NB4 (cell line): ENCODE data around the gene FAIM2.

Experiments used
- DNase-seq: peaks from one replicate; pipeline ENCODE4 v3.0.0; 2010; ENCODE audit warnings: low read depth
- H3K4me3 ChIP-seq: one replicate; pipeline ENCODE4 v1.5.1; 2011; ENCODE audit warnings: mild to moderate bottlenecking, low read depth, low read length, moderate library complexity
- MYC ChIP-seq: IDR thresholded peaks from 2 replicates; pipeline ENCODE4 v1.6.1; 2011; ENCODE audit warnings: low read depth, low read length
- POLR2A ChIP-seq: IDR thresholded peaks from 2 replicates; pipeline ENCODE4 v1.6.1; 2011; ENCODE audit warnings: mild to moderate bottlenecking; ENCODE audit not compliant: insufficient read length; ENCODE audit errors: extremely low read depth
- TF ChIP-seq, protein P1 (sequence below): IDR thresholded peaks from 2 replicates; pipeline ENCODE4 v1.6.1; 2011; ENCODE audit warnings: low read depth, low read length
- TF ChIP-seq, protein P2 (sequence below): IDR thresholded peaks from one replicate; pipeline ENCODE4 v1.5.1; 2012; ENCODE audit warnings: low read depth, low read length

Gene FAIM2

DNA sequence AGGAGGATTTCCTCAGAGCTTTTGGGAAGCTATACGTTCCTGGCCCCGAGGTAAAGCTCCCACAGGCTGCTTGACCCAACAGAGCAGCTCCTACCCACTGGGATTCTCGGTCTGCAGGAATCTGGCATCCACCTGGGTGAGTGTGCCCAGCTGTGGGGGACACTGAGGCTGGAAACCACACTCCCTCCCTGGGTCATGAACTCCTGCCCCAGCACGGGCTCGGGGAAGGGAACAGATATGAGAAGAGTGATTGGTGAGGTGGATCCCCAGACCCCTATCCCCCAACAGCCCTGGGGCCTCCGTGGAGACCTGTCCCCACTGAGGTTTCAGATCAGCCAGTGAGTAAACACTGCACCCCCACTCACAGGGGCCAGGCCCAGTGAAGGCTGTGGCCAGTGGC, 3.3 kb downstream of the FAIM2 start:
- no peak overlapping the region for H3K4me3 ChIP-seq
- TF ChIP-seq, protein P1, sequence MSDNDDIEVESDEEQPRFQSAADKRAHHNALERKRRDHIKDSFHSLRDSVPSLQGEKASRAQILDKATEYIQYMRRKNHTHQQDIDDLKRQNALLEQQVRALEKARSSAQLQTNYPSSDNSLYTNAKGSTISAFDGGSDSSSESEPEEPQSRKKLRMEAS, result no peak
- TF ChIP-seq POLR2A (no peak), MYC (no peak)
- TF ChIP-seq, protein P2, sequence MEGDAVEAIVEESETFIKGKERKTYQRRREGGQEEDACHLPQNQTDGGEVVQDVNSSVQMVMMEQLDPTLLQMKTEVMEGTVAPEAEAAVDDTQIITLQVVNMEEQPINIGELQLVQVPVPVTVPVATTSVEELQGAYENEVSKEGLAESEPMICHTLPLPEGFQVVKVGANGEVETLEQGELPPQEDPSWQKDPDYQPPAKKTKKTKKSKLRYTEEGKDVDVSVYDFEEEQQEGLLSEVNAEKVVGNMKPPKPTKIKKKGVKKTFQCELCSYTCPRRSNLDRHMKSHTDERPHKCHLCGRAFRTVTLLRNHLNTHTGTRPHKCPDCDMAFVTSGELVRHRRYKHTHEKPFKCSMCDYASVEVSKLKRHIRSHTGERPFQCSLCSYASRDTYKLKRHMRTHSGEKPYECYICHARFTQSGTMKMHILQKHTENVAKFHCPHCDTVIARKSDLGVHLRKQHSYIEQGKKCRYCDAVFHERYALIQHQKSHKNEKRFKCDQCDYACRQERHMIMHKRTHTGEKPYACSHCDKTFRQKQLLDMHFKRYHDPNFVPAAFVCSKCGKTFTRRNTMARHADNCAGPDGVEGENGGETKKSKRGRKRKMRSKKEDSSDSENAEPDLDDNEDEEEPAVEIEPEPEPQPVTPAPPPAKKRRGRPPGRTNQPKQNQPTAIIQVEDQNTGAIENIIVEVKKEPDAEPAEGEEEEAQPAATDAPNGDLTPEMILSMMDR, result no peak
- DNase-seq, result no peak

DNA sequence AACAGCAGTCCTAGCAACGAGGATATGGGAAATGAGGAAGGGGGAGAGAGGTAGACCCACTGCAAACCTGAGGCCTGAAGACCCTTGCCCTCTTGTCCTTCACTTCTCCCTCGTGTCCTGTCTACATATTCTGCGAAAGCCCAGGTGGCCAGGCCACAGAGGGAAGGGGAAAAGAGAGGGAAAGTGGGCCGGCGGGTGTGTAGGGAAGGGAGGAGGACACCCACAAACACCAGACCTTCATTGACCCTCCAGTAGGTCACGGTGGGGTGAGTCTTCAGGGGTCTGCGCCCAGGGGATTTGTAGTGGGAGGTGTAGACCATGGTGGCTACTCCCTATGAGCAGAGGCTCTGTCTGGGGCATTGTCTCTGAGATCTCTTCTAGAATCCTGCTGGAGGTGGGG, 3.8 kb downstream of the FAIM2 start:
- DNase-seq, result no peak
- TF ChIP-seq, protein P2, result no peak
- TF ChIP-seq POLR2A (no peak), MYC (no peak)
- TF ChIP-seq, protein P1, result no peak

DNA sequence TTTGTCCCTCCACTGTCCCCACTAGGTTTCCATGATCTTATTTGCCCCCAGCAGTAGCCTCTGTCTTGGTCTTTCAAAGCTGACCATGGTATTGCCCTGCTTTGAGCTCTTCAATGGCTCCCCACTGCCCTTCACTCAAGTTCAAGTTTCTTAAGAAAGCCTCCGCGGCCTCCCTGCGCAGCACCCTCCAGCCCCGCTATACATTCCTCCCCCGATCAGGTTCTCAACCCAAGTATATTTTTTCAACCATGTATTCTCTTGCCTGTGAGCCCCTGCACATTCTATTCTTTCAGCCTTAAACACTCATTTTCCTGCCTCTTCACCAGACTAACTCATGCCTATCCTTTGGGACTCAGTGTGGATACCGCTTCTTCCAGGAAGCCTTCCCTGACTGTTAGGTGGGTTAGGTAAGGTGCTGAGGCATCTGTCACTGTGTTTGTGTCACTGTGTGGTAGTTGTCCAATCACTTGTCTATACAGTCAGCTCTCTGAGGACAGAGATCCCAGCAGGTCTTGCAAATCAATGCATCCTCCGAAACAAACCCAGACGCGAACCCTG, 4.3 kb downstream of the FAIM2 start:
- DNase-seq, result no peak
- H3K4me3 ChIP-seq, result no peak overlapping the region
- TF ChIP-seq POLR2A, result no peak
- TF ChIP-seq, protein P1, result no peak
- TF ChIP-seq MYC, result no peak
- TF ChIP-seq, protein P2, result no peak

More for the DNA sequence above, 3.8 kb downstream of the FAIM2 start:
- H3K4me3 ChIP-seq, result no peak overlapping the region

DNA sequence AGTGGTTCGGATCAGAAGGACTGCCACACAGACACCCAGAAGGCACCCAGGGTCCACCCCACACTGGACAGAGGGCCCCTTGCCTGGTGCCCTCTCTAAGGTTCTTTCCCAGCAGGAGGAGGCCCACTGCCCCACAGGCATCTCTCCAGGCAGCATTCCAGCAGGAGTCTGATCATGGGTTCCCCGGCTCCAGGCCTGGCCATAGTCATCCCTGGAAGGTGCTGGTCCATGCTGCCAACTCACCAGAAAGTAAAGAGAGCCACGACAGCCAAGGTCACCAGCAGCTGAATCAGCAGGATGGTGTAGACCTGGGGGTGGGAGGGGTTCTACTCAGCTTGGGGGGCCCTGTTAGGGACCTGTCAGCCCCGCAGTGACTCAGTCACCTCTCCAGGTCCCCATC, 6.4 kb downstream of the FAIM2 start:
- no peak for DNase-seq
- TF ChIP-seq, protein P1, result no peak
- TF ChIP-seq POLR2A, result no peak
- no peak overlapping the region for H3K4me3 ChIP-seq

DNA sequence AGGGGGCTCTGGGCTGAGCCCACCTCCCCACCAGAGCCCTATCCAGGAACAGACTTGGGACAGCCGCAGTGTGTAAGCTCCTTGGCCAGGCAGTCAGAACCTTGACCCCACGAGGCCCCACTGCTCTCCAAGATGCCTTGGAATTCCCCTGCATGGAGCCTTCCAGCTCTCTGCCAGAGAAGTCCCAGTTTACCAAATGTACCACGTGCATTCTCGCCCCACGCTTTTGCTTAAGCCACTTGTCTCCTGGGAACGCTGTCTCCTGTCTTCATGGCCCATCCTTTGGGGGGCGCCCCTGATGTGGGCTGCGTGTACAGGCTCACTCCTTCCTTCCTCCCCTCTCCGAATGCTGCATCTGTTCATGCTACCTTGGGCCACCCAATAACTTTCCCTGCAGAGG, 7.9 kb downstream of the FAIM2 start:
- DNase-seq, result peak; percentile 33
- no peak overlapping the region for H3K4me3 ChIP-seq
- TF ChIP-seq, protein P2, result peak; percentile 2
- TF ChIP-seq POLR2A, result no peak
- TF ChIP-seq, protein P1, result no peak

DNA sequence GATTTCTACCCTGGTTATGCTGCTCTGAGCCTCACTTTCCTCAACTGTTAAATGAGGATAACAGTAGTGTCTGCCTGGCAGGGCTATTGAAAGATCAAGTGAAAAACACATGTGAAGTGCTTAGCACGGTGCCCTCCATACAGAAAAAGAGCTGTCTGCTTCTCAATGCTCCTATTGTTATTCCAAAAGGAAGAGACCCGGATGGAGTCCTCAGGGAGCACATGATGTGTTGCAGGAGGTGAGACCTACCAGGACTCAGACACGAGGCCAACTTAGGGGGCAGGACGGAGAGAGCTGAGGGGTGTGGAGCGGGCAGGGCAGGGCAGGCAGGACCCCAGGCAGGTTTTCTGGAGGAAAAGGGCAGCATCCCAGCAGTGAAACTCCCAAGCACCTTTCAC, 8.9 kb downstream of the FAIM2 start:
- DNase-seq, result no peak
- H3K4me3 ChIP-seq, result no peak overlapping the region
- no peak for TF ChIP-seq MYC
- no peak for TF ChIP-seq POLR2A
- TF ChIP-seq, protein P2, result no peak
- TF ChIP-seq, protein P1, result no peak
